ENCODE data around the gene C11orf52. TPM values are rescaled to one million over a fixed set of nuclear protein-coding genes. Genes with fewer than 3 reads are reported as not detected.

Gene C11orf52
- total and polyA plus RNA-seq, 2 of the 8 experiments (the other 6 are each of a cell fraction or from before 2014, with no cell fraction given): 1.7 to 2.7 TPM

GRCh38 chr11:111937844-111938243, 19.1 kb downstream of the C11orf52 start (continued):
- no peak for TF ChIP-seq CHD7 (IDR thresholded peaks at IDR 0.05; ENCODE audit: insufficient replicate concordance, low read length)
- no peak for TF ChIP-seq KDM1A (IDR thresholded peaks at IDR 0.05; ENCODE audit: borderline replicate concordance, low read length)
- no peak for TF ChIP-seq HDAC6 (IDR thresholded peaks at IDR 0.05; ENCODE audit: low read depth, low read length)
- no peak for TF ChIP-seq TBP (IDR thresholded peaks at IDR 0.05; ENCODE audit: low read depth, low read length)
- TF ChIP-seq CBX5 (IDR thresholded peaks at IDR 0.05; ENCODE audit: low read depth, low read length): no peak
- TF ChIP-seq SIN3A (conservative IDR thresholded peaks at IDR 0.05 in 1 of 2, IDR thresholded peaks at IDR 0.05 in 1 of 2; ENCODE audit: low read depth in 1 of 2, low read length in 2 of 2): no peak
- TF ChIP-seq ZNF274 (IDR thresholded peaks at IDR 0.05; ENCODE audit: borderline replicate concordance, extremely low read depth, low read length): no peak
- no peak for TF ChIP-seq POLR2A (IDR thresholded peaks at IDR 0.05; ENCODE audit: control extremely low read depth in 1 of 2, low read depth in 2 of 2, low read length in 2 of 2)
- no peak for TF ChIP-seq SP1 (IDR thresholded peaks at IDR 0.05; ENCODE audit: low read depth, low read length)
- no peak for TF ChIP-seq RNF2 (IDR thresholded peaks at IDR 0.05; ENCODE audit: borderline replicate concordance, low read depth, low read length, missing control alignments, poor library complexity, severe bottlenecking)
- TF ChIP-seq HDAC2 (IDR thresholded peaks at IDR 0.05; ENCODE audit: borderline replicate concordance in 1 of 2, low read depth in 2 of 2, low read length in 2 of 2): no peak
- TF ChIP-seq CHD2 (IDR thresholded peaks at IDR 0.05; ENCODE audit: low read length): no peak
